NCI-H1092 (cell line): Measurements from ENCODE around the gene SEMA4C.

Source experiments
- DNase-seq: peaks from one replicate; lab custom pipeline; 2025; lab: John Stamatoyannopoulos, UW

SEMA4C gene

DNA sequence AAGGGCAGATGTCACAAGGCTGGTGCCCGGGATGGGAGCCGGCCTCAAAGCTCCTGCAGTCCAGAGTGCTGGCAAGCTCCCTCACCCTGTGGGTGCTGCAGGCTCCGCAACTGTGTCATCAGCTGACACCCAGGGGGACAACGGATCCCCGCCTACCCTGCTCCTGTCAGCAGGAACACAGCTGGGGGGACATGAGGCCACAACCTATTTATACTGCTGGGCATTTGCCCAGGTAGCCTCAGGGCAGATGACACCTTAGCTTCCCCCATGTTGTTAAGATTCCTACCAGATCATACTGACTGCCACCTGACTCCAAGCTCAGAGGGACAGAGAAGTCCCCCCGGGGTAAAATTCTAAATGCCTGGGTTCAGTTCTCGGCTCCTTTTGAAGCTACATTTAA, 27.3 kb downstream of the SEMA4C start:
- DNase-seq = no peak

DNA sequence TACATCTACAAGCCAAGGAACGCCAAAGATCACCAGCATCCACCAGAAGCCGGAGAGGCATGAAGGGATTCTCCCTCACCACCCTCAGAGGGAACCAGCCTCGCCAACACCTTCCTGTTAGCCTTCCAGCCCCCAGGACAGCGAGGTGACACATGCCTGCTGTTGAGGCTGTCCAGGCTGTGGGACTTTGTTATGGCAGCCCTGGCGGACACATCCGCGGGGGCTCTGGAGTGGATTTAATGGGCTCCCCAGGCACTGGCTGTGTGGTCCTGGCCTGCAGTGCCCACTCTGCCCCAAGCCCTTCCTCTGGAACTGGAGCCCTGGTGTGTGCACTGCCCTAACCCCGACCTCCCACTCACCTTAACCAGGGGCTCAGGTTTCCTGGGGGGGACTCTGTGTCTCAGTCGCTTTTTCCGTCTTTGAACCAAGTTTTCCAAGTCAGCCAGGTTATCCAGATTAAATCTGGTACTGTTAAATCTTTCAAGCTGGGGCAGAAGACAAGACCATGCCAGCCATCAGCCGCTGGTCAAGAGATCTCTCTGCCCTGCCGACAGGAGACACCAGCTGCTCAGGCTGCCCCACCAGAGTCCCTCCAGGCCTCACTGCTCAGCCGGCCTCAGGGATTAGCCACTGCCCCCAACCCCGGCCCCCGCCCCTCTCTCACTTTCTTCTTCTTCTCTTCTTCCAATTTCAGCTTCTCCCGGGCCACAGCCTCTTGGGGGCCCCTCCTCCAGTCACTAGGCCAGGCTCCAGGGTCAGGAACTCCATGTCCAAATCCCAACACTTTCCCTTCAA, 28.0 kb downstream of the SEMA4C start:
- DNase-seq = no peak

GRCh38 chr2:96839875-96840850, 29.7 kb downstream of the SEMA4C start:
- DNase-seq = no peak

DNA sequence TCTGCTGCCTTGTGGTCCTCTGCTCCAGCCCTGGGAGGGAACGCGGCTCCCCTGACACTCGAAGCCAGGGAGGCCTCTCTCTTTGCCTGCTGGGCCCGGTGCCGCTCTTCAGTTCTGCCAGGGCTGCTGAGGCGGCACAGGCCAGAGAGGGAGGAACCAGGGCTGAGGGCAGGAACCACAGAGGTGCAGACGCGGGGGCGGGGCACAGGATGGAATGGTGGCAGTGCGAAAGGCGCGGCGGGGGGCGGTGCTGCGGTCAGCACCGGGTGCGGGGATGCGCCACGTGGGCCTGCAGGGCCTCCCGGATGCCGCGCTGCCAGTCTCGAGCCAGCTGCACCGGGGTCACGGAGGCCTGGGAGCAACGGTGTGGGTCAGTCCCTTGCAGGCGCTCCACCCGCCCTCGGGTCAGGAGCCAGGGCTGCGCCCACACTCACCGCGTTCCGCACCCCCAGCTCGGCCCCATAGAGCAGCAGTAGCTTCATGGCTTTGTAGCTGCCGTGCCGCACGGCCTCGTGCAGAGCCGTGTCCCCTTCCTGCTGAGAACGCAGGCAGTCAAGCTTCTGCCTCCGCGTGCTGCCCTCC, 30.5 kb downstream of the SEMA4C start:
- no peak for DNase-seq

DNA sequence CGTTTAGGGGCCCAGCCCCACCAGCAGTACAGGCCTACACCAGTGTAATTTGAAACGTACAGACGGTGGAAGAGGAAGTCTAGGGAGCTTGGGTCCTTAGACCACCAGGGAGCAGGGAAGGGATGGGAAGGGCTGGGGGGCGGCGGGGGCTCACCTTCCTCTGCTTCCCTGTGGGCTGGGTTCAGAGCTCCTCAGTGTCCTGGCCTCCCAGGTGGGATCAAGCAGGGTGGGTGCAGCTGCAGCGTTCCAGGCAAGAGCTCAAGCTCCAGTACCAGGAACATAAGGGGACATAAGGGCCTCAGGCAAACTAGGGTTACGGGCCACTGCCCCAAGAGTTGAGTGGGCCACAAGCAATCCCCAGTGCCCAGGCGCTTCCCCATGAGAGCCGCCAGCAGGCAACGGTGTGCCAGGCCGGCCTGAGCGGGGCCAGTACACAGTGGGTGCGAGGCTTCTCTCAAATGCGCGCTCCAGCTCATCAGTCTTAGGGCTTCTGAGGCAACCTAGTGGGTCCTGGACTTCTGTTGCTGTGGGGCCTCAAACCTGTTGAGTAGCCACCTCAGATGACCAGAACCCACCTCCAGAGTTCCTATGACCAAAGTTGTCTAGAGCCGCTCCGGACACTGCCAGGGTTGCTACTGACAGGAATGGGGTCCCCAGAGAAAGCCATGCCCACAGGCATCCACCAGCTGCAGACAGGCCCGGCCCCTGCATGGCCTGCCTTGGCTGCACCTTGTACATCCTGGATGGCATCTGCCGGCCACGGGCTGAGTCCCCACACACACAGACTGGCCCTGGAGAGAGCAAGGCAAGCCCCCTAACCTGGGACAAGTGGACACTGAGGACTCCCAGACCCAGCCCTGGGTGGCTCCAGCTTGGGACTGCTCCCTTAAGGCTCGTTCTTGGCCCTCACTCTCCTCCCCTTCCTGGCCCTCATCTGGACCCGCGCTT, 31.3 kb downstream of the SEMA4C start:
- DNase-seq = no peak

- no peak for DNase-seq
These were observed 32.3 kb downstream of the SEMA4C start for GRCh38 chr2:96837575-96837974.

- DNase-seq = no peak
These were observed 34.0 kb downstream of the SEMA4C start for GRCh38 chr2:96835830-96836229.

DNA sequence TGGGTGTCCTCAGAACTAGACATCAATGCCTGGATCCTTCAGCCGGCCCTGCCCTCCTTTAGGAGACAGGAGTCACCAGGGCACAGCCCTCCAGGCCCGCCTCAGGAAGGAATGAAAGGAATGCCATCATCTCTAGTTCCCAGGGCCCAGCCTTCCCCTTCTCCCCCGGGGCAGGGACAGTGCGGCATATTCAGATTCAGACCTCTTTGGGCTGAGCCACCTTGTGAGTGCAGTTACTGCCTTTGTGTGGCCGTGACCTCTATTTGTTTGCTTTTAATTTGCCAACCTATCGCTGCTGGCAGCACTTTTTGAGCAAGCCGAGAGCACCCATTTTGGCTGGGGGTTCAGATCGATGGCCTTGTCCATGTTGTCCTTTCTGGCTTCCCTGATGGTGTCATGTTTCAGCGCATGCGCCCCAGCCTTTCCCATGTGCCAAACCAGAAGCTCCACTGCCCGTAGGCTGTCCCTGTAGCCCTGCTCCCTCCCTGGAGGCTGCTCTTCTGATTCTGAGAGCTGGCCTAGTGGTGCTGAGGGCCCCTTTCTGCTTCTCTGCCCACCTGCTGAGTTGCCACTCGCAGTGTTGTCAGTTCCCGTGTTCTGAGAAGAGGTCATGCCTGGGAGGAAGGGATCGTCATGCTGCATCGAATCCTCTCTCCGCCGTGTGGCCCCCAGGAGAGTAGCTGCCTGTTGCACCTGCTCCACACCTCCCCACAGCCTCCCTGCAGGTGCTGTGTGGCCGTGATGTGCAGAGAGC, 36.9 kb downstream of the SEMA4C start:
- peak; percentile 87 for DNase-seq

- no peak for DNase-seq
These were observed 37.5 kb downstream of the SEMA4C start for GRCh38 chr2:96832408-96832753.

DNA sequence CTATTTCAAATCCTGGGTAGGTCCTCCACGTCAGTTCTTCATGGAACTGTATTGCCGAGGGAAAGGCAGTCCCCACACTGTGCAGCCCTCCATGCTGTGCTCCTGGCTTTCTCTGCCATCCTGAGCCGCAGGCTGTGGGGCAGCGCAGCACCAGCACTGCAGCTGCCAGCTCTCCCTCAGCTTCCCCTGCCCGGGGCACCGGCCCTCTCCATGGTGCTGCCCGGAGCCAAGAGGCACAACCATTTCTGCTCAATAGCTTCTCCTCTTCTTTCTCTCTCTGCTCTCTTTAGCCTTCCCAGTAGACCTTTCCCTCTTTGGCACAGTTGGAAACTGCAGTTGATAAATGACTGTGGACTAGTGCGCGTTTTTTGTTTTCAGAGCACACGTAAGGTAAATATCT, 38.2 kb downstream of the SEMA4C start:
- DNase-seq = no peak

GRCh38 chr2:96830044-96830562, 39.8 kb downstream of the SEMA4C start:
- DNase-seq = no peak

GRCh38 chr2:96828874-96829273, 41.0 kb downstream of the SEMA4C start:
- DNase-seq = no peak

- DNase-seq = no peak
These were observed 41.4 kb downstream of the SEMA4C start for GRCh38 chr2:96828436-96828835.

DNA sequence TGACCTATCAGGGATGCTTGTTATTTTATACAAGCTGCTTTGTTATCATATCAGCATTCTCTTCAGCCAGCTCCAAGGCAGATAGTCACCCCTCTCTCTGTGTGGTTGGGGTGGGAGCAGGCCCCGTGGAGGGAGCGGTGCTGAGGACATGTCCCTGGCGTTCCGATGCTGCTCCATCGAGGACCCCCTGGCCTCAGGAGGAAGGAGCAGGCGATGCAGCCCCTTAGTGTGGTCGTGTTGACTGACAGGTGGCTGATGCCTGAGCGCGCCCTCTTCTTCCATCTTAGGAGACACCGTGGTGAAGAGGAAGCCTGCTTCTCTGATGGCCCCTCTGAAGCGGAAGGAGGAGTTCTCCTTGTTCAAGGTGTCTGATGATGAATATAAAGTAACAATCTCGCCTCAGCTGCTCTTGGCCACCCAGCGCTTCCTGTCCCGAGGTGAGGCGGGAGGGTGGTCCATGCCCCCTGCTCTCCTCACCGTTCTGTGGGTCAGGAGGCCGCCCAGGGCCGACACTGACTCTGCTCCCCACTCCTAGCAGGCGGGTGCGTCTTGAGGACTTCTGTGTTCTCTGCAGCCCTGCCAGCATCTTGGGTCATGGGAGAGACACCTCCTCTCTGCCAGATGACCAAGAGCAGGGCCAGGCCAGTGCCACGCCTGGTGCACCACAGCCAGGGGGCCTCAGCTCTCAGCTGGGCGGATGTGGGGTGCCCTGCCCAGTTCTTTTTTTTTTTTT, 43.2 kb downstream of the SEMA4C start:
- no peak for DNase-seq

DNA sequence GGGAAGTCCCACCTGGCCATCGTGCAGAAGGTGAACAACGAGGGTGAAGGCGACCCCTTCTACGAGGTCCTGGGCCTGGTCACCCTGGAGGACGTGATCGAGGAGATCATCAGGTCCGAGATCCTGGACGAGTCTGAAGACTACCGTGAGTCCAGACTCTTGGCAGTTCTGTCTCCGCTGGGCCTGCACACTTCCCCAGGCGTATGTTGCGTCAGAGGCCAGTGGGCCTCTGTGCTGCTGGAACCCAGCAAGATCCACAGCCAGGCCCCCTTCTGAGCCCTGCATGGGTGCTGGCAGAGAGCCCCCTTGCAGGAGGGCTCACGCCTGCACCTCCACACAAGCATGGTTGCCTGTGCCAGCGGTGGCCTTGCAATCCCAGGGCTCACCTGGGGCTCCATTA, 44.8 kb downstream of the SEMA4C start:
- no peak for DNase-seq

GRCh38 chr2:96824079-96824870, 45.6 kb downstream of the SEMA4C start:
- no peak for DNase-seq

DNA sequence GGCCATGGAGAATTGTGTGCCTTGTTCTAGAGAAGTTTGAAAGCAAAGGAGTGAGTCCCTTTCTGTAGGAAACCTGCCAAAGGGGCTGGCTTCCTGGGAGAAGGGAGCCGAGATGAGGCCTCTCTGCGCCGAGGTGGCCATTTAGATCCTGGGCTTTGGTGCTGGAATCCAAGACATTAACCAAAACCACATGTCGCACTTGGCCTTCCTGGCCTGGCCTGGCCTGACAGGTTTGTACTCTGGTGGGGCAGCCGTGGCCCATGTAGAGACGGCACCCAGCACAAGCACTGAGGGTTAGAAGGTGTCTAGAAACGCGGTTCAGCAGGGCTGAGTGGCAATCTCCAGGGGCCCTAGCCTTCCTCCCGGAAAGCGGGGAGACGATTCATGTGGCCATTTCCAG, 46.7 kb downstream of the SEMA4C start:
- DNase-seq = no peak

DNA sequence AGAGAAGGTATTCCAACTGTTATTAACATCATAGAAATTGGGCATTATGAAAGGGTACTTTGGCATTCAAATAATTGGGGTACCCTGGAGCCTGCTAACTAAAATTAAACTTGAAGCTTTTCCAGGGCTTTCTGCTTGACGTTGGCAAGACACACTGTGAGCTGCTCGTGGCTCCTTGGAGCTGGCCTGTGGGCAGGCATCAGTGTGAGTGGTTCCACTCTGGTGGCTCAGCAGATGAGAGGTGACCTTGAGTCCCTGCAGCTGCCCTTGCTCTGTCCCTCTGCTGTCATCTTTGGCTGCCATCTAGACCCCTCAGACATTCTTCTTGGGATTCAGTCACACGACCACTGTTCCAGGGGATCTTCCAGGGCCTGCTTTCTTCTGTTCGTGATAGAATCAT, 47.1 kb downstream of the SEMA4C start:
- no peak for DNase-seq

DNA sequence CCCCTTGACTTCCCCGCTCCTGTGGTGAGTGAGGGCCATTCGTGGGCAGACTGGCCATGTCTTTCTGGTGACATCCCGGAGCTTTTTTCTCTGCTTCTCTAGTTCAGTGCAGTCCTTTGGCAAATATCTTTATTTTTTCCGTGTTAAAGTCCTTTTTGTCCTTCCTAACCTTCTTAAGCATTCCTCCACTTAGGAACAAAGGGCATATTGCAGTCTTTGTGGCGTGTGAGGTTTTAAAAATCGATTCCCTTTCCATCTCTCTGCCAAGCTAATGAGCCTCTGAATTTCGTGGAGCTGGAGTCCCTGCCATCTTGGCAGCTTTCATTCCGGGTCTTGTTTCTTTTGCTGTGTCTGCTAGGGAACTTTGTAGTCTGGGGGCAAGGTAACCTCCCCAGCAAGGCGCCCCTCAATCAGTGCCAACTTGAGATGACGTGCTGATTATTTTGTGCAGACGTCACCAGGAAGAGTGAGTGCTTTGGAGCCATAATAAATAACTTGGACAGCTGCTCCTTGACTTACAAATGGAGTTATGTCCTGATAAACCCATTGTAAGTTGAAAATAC, 48.7 kb downstream of the SEMA4C start:
- DNase-seq = no peak
